ENCODE data around the gene RAPGEF6.

DNA sequence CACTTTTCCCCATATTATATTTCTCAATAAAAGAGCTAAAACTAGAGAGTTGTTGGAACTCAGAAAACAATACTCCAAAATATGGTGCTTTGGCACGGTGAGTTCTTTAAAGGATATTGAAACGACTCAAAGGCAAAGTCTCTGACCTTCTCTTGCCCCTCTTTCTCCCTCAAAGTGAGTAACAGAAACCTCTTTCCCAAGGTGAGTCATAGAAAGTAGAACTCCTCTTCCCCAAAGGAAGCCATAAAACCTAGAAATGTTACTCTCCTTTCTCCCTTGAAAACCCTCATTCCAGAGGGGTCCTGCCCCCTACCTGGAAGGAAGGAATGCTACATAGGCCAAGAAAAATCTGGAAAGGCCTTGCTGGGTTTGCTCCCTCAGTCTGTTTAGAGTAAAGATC lies 47.5 kb downstream of the RAPGEF6 start:
- TF ChIP-seq, protein P1, sequence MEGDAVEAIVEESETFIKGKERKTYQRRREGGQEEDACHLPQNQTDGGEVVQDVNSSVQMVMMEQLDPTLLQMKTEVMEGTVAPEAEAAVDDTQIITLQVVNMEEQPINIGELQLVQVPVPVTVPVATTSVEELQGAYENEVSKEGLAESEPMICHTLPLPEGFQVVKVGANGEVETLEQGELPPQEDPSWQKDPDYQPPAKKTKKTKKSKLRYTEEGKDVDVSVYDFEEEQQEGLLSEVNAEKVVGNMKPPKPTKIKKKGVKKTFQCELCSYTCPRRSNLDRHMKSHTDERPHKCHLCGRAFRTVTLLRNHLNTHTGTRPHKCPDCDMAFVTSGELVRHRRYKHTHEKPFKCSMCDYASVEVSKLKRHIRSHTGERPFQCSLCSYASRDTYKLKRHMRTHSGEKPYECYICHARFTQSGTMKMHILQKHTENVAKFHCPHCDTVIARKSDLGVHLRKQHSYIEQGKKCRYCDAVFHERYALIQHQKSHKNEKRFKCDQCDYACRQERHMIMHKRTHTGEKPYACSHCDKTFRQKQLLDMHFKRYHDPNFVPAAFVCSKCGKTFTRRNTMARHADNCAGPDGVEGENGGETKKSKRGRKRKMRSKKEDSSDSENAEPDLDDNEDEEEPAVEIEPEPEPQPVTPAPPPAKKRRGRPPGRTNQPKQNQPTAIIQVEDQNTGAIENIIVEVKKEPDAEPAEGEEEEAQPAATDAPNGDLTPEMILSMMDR (IDR thresholded peaks at IDR 0.05) = no peak
- no peak for TF ChIP-seq POLR2A (IDR thresholded peaks at IDR 0.05)
